Embryonic facial prominence (tissue), 1 donor: ENCODE measurements around the gene ANKS1A.
"Not testable (repeated sequence)": the region's sequence is repeated elsewhere in the genome, so short reads cannot be mapped to it uniquely, and the experiment has no call there.

Experiments used
- DNase-seq: peaks from one replicate; pipeline ENCODE4 v3.0.0-alpha.2; 2016; ENCODE audit errors: extremely low spot score

Gene ANKS1A

DNA sequence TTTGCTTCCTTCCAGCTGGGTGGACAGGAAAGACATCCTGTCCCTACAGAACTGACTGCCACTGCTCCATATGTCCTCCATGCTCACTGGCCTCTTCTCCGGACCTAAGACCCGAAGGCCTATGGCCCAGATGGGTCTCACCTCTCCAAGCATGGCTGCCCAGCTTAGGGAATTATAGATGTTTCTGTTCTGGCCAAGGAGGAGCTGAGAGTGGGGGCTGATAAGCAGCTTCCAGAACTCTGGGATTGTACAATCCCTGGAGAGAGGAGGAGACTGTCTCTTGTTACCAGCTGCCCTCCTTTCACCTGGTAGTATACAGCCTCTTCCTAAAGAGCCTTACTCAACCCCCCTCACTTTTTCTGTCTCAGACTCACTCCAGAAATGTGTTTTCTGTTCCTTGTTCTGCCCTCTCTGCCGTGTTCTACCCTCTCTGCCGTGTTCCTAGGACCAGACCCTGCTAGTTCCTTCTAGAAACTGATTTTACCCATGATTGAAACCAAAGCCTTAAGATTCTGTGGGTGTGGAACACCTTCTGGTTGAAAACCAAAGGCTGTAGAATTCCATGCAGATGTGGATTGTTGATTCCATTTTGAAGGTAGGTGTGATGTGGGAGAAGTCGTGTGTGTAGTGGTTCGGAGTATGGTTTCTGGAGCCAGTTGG lies 28.7 kb downstream of the ANKS1A start:
- no peak for DNase-seq

DNA sequence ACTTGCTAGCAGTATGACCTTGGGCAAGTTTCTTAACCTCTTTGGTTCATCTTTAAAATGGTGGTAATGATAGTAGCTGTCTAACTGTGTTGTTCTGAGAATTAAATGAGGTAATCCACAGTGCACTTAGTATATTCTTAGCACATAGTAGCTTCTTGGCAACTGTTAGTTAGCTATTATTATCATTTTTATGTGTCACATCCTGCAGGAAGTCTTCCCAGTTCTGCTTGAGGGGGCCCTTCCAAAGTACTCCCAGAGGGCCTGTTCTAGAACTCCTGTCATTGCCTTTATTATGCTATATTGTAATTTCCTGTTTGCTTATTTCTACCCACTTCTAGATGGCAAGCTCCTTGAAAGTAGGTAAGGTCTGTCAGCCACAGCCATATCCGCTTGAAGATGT lies 30.6 kb downstream of the ANKS1A start:
- no peak for DNase-seq

DNA sequence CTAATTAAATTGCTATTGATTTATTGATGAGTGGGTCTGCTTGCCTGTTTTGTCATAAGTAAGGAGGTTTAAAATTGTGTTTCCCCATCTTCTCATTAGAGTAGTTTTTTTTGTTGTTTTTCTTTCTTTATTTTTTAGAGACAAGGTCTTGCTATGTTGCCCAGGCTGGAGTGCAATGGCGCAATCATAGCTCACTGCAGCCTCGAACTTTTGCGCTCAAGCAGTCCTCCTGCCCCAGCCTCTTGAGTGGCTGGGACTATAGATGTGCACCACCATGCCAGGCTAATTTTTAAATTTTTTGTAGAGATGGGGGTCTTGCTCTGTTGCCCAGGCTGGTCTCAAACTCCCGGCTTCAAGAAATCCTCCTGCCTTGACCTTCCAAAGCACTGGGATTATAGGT lies 31.0 kb downstream of the ANKS1A start:
- DNase-seq = no peak

DNA sequence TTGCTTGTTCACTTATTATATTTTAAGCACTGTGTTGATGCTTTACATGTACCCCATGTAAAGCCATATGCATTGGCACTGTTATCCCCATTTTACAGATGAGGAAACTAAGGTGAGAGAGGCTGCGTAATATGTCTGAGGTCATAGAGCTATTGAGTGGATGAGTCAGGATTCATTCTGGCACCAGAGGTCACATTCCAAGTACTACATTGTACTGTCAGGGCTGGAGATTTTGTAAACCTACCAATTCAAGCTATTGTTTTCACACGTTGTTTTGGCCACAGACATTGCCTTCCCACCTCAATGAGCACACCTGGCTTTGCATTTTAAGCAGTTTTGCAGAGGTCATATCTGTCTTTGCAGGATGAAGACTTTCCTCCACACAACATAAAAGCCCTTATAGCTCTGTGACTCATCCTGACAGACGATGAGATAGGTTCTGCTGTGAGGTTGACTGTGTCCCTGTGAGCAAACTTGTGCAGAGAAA lies 33.2 kb downstream of the ANKS1A start:
- DNase-seq = no peak

DNA sequence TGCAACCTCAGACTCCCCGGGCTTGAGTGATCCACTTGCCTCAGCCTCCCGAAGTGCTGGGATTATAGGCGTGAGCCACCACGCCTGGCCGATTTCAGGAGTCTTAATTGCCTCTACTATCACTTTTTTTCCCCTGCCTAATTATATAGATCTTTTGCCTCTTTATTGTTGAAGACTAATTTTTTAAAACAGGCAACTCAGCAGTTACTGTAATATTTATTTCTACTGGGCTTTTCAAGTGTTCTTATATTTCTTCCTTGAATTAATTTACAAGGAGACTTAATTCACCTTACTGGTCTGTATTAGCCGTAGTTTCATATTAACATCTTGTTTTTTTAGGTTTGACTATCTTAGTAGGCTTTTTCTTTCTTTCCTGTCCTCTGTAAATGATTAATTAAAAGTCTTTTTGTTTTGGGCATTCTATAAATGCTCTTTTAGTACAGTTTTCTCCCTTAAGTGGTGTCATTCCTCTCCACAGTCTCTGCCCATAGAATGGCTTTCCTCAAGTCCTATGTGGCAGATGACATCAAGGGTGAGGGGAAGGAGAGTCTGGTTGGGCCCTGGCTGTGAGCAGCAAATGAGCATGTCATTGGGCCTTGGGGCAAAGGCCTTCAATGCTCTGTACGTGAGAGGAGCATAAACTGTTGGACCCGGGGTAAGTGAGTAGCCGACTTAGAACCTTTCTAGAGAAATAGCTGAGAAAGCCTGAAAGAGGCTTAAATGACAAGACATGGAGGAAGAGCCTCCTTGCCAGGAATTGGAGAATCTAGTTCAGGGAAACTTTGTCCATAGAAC lies 36.0 kb downstream of the ANKS1A start:
- no peak for DNase-seq

DNA sequence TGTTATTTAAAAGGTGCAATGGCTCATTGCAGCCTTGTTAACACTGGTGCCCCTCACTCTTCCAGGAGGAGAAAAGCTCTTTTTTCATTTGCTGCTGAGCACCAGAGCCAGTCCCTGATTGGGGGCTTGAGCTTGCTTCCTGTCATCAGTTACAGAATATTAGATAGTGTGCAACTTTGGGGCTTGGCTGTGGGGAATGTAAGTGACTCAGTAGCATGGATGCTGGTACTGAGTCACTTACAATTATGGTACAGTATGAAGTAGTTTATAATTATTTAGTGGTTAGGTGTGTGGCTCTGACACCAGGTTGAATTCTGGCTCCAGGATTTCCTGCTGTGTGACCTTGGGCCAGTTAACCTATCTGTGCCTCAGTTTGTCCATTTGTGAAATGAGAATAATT lies 37.6 kb downstream of the ANKS1A start:
- no peak for DNase-seq

DNA sequence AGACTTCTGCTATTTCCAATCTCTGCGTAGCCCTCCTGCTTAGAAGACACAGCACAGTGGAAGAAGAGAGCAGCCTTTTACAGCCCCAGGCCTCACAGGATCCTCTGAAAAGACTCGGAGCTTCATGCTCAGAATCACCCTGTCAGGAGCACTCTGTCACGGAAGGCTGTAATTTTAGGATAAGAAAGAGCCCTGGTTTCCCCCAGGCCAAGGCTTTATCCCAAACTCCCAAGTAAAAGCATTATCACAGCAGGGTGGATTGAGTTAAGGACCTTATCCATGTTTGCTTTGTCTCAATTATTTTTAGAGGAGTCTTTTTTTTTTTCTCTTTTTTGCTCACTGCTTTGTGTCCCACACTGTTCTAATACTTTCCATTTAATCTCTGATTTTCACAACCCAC lies 39.2 kb downstream of the ANKS1A start:
- DNase-seq = no peak

DNA sequence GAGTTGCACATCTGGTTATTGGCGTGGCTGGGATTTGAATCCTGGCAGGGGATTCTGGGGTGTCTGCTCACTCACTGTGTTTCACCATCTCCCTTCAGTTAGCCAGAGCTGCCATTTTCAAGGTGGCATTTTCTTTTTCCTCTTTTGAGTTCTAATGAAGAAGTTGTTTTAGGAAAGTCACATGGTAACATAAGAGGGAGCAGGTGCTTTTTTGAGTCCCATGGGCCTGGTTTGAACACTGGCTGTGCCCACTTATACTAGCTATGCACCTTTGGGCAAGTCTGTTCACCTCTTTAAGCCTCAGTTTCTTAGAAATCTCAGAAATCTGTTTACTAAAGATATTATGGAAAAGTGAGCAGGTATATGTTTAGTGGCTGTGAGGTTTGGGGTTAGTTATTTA lies 39.6 kb downstream of the ANKS1A start:
- DNase-seq = no peak

DNA sequence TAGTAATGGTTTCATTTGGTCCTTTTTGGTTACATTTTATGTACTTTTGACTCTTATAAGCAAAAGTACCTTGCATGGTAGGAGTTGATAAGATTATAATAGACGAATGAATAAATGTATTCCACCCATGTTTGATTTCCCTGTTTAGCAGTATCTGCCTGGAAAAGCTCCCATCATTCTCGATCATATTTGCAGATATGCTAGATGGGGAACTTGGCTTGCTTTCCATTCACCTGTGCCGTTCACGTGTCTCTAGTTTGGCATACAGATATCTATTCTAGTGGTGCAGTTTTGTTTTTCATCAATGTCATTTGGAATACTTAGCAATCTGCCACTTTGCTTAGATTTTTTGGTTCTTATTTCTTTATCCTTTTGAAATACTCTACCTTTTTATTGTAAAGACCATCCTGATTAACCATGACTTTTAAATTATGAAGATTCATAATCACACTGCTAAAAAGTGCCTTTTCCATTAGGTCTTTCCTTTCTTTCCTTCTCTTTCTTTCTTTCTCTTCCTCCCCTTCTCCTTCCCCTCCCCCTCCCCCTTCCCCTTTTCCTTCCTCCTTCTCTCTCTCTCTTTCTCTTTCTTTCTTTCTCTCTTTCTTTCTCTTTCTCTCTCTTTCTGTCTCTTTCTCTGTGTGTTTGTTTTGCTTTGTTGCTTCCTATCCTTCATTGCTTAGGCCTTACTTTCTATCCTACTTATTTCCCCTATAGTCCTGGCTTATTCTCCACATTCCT lies 40.4 kb downstream of the ANKS1A start:
- no peak for DNase-seq

DNA sequence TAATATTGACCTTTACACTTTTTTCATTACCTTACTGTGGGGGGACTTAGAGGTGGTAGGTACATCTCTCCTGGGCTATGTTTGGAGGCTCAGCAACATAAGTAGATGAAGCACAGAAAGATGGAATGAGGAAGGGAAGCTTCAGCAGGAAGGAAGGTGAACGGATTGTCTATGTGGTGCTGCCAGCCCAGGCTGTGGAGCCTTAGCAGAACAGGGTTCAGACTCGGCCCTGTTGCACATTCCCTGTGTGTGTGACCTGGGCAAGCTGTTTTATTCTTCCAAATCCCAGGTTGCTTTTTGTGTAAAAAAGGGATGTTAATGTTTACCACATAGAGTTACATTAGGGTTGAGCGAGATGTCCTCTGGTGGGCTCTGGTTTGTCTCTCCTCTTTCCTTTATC lies 41.2 kb downstream of the ANKS1A start:
- DNase-seq = no peak

DNA sequence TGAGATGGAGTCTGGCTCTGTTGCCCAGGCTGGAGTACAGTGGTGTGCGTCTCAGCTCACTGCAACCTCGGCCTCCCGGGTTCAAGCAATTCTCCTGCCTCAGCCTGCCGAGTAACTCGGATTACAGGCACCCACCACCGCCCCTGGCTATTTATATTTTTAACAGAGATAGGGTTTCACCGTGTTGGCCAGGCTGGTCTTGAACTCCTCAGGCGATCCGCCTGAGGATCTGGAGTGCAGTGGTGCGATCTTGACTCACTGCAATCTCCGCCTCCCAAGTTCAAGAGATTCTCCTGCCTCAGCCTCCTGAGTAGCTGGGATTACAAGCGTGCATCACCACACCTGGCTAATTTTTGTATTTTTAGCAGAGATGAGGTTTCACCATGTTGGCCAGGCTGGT lies 43.1 kb downstream of the ANKS1A start:
- not testable (repeated sequence) for DNase-seq

DNA sequence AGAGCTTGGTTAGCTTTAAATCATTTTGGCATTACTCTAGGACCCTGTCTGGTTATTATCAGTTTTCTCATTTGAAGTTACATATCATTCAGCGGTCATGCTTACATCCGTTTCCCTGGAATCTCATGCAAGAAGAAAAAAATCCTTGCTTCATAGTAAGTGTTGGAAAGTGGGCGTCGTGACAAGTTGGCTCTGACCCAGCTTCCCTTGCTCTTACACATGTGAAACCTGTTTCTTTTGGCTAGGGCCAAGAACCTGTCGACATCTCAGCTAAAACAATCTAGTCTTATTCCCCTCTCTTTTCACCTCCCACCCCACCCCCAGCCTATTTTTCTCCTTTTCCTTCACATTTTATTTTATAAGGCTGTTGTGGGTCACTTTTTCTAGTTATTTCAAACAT lies 45.5 kb downstream of the ANKS1A start:
- DNase-seq = peak; percentile 58

DNA sequence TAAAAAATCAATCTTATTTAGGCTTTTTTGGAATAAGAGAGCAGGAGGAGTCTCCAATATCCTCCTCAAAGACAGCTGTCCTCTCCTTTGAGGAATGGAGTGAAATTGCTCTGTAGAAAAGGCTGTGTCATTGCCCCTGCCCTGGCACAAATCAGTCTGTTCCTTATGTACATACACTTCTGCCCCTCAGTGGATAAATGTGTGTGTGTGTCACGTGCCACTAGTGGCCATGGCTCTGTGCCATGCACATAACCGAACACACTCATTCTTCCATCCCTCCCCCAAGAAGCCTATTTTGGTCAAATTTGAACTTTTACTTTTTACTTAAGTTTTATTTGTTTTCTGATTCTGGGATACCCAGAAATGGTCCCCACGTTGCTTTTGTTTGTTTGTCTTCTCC lies 49.2 kb downstream of the ANKS1A start:
- no peak for DNase-seq

DNA sequence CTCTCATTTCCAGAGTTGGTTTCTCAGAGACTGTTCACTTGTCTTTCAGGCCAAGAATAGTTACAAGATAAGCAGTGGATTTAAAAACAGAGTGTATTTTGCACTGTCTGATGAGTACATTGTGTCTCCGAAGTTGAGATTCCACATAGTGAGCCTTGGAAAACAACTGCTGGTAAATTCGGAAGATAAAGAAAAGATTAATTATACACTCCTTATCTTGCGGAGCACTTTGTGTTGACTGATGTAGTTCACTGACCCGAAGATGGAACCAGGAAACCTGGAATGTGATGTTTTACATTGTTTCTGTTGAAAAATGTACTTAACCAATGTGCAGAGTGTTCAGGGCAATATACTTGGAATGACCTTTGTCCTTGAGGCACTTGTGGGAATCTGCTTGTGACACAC lies 51.0 kb downstream of the ANKS1A start:
- DNase-seq = no peak

DNA sequence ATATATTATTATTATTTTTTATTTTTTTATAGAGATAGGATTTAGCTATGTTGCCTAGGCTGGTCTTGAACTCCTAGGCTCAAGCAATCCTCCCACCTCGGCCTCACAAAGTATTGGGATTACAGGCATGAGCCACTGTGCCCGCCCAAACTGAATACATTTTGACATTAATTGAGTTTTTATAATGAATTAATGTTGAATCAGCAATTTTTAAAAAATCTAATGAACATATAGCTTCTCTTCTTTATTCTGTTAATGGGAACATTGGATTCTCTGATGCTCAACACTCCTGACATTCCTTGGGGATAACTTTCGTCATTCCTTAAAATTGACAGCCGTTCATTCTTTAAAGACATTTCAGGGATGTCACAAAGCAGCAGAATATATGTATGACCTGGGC lies 52.4 kb downstream of the ANKS1A start:
- DNase-seq = no peak

DNA sequence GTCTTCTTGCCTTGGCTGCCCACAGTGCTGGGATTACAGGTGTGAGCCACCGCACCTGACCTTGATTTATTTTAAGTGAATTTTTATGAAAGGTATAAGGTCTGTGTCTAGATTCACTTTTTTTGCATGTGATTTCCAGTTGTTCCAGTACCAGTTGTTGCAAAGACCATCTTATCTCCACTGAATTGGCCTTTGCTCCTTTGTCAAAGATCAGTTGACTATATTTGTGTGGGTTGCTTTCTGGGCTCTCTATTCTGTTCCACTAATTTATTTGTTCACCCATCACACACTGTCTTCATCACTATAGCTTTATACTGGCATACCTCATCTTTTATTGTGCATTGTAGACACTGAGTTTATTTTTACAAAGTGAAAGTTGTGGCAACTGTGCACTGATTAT lies 56.3 kb downstream of the ANKS1A start:
- DNase-seq = no peak

DNA sequence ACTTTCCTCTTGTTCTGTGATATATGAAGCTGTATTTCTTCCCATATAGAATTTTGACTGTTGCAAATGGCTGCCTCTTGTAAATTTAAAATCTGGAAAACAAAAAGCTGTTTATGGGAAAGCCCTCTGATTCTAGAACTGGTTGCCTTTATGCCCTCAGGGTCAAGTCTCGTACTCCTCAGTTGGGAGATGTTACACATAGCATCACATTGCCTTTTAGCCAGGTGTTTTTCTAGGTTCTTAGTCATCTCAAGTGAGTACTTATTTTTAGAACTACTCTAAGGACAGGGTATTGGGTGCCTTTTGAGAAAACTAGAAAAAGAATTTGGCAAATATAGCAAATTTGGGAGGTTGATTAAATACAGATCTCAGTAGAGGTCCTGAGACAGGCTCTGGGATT lies 58.5 kb downstream of the ANKS1A start:
- no peak for DNase-seq

DNA sequence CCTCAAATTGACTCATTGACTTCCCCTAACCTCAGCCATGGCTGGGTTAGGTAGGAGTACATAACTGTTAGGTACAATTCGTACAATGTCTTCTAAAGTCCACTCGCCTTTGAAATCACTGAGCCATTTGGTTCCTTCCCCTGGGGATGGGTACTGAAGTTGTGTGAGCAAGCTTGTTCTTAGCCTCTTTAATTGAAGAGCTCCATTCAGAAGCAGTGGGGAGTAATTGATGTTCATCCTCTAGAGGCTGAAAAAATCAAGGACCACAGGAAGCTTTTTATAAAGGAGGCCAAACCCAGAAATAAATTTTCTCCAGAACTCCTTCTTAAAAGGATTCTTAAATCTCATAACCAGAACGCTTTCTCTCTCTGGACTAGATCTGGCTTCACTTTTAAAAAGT lies 60.6 kb downstream of the ANKS1A start:
- DNase-seq = no peak

DNA sequence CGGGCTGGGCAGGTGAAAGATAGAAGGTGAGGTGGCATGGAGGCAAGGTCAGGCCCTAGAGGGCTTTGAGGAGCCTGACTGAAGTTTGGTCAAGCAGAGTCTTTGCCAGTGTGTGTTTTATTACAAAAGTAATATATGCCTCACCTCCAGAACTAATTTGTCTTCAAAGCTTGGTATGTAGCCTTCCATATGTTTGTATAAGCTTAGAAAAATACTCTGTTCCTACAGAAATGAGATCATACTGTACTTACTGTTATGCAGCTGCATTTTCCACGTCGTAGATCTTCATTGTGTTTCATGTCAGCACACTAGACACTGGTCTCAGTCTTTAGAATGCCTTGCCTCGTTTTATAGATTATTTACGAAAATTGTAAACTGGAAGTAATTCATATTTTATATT lies 61.8 kb downstream of the ANKS1A start:
- DNase-seq = peak; percentile 39

DNA sequence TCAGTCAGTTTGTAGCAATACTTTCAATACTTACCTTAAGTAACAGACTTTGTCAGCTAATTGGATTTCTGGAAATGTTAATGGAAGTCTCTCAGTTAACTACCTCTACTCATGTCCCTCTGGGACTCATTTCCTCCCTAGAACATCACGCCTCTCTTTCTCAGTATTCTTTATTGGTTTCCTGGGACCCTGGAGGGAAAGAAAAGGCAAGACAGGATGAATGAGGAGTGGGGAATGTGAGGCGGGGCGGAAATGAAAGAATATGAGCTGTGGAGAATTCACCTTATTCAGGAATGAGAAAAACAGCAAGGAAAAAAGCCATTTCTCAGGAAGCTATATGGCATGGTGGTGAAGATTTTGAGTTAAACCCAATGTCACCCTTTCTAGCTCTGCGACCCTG lies 62.7 kb downstream of the ANKS1A start:
- no peak for DNase-seq

DNA sequence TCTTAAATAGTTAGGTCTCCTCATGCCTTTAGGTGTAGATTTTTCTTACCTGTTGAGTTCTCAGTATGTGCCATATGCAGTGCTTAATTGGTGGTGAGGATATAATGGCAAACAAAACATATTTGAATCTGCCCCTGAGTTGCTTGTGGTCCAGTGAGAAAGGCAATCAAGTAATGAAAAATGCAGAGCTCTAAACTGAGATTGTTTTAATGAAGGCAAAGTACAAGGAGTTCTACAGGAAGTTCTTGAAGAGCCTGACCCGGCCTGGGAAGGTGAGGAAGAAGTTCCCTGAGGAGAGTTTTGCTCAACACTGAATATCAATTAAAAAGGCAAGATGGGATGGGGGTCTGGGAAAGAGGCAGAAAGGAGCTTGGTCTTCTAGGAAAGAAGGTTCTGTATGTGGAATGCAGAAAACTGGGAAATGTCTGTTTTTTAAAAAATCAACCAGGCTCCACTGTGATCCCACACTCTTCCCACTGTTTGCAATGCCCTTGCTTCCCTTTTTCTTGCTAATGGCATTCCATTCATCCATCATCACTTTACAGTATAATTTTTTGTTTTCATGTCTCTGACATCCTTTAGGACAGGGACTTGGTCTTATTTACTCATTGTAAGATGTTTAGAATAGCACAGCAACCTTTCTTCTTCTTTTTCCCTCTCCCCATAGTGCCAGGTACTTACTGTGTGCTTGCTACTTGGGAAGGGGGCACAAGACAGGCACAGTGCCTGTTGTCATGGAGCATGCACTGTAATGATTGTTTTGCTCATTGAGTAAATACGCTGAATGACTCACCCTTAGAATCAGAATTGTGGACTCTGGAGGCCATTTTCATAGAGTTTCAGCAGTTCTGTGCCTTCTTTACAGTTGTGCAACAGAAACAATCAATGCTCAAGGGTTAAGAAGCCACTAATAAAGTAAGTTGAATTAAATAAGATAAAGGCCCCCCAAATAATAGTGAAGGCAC lies 64.3 kb downstream of the ANKS1A start:
- DNase-seq = no peak

DNA sequence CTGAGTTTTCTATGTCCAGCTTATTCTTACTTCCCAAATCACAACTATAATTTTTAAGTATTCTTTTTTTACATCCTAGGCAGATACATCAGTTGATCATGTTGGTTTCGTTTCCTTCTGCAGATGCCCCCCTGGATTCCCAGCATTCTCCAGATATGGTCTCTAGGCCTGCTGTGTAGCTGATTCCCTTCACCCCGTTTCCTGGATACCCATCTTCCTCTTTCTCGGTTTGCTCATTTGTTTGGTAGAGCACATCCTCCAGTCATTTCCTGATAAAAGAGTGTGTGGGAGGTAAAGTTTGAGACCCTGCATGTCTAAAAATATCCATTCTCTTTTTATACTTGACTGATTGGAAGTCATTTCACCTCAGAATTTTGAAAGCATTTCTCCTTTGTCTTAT lies 66.4 kb downstream of the ANKS1A start:
- DNase-seq = no peak
